HG02642 (cell line): ENCODE data around the gene TRIP13.

ENCODE experiments used
- ATAC-seq: cut with Tn5 transposase; IDR thresholded peaks from one replicate; pipeline ENCODE4 v1.9.1; 2021; ENCODE audit warnings: mild to moderate bottlenecking; ENCODE audit not compliant: unreplicated experiment, poor library complexity

Gene TRIP13

DNA sequence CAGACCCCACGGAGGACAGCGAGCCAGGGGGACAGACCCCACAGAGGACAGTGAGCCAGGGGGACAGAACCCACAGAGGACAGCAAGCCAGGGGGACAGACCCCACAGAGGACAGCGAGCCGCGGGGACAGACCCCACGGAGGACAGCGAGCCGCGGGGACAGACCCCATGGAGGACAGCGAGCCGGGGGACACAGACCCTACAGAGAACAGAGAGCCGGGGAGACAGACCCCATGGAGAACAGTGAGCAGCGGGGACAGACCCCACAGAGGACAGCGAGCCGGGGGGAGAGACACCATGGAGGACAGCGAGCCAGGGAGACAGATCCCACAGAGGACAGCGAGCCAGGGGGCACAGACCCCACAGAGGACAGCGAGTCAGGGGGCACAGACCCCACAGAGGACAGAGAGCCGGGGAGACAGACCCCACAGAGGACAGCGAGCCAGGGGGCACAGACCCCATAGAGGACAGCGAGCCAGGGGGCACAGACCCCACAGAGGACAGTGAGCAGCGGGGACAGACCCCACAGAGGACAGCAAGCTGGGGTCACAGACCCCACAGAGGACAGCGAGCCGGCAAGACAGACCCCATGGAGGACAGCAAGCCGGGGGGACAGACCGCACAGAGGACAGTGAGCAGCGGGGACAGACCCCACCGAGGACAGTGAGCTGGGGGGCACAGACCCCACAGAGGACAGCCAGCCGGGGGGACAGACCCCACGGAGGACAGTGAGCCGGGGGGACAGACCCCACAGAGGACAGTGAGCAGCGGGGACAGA is 37.5 kb upstream of the TRIP13 start:
- ATAC-seq, result no peak

DNA sequence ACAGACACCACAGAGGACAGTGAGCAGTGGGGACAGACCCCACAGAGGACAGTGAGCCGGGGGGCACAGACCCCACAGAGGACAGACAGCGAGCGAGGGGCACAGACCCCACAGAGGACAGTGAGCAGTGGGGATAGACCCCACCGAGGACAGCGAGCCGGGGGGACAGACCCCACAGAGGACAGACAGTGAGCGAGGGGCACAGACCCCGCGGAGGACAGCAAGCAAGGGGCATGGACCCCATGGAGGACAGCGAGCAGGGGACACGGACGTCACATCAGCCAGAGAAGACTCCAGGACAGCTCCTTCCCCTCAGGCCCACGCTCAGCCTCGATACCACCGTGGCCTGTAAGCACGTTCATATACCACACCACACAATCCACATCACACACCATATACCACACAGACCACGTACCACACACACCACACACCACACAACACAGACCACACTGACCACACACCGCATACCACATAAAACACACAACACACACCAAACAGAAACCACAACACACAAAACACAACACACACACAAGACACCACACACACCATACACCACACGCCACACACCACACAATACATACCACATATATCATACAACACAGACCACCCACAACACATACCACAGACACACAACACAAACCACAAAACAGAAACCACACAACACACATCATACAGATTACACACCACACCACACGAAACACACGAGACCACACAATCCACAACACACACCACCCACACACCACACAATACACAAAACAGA is 36.7 kb upstream of the TRIP13 start:
- no peak for ATAC-seq

DNA sequence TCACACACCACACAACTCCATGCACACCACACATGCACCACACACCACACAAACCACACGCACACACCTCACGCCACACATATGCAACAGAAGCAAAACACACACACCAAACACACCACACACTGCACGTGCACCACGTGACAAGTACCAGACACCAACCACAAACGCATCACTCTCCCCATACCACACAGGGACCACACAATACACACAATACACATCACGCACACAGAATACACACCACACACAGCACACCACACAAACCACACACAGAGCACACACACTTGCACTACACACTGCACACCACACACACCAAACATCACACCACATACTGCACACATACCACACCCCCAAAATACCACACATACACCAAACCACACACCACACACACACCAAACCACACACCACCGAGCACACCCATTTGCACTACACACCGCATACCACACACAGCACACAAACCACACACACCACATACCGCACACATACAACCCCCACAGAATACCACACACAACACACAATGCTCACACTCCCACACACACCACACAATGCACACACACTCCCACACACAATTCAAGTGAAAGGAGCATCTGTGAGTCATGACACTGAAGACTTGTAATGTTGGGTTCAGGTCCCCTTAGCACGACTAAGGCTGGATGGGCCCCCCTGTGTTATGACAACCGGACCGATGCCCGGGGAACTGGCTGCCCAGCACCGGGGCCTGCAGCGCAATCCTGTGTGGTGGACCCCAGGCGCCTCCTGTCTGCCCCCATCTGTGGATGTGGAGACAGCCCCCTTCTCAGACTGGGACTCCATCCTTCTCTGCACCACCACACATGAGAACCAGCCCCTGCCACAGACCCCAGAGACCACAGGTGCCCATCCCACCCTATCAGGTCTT is 35.9 kb upstream of the TRIP13 start:
- ATAC-seq, result no peak

DNA sequence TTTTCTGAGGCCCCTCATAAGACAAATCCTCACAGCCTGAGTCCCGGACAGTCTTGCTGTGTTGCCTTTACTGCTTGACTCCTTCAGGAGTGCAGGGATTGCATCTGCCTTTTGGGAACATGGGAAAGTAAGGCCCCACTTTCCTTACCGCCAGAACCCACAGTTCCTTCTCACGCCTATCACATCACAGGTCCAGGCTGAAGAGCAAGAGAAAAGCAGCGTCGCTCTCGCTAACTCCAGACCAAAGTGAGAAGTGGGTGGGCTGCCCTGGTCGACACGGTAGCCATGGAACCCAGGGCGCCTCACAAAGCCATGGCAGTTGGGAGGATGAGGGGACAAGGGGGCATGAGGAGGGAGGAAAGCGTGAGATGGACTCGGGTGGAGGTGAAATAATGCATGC is 34.0 kb upstream of the TRIP13 start:
- ATAC-seq, result no peak

DNA sequence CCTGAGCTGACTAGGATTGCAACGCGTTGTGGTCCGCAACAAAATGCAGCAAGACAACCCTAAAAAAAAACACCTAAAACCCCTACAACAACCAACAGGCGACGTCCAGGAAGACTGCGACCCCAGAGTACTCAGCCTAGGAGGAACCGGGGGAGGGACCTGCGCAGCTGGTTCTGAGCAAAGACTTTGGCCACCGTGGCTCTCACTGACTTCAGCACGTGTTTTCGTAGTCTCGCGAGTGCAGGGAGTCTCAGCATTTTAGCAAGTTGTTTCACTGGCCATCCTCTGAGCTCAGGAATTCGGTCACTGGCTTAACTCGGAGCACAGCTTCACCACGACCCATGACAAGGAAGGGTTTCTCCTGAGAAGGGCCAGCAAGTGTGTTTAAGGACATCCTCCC is 33.3 kb upstream of the TRIP13 start:
- no peak for ATAC-seq

DNA sequence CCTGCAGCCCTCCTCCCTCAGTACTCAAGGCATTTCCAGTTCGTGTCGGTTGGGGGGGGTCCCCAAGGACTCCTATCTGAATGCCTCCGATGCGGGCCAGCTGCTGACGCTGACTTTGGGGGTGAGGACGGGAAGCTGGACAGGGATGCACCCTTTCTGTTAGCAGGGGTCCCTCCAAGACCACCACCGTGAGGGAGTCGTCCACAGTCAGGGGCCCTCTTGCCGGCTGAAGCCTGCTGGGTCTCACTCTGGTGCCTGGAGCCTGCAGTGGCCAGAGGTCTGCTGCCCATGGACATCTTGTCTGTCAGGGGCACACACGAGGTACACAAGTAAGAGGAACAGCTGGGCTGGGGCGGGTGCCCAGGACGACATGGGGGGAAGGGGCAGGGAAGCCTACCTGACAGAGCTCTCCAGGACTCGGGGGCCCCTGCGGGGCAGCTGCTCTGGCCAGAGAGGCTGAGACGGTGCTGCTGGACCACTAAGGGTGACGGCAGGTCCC is 32.8 kb upstream of the TRIP13 start:
- no peak for ATAC-seq

DNA sequence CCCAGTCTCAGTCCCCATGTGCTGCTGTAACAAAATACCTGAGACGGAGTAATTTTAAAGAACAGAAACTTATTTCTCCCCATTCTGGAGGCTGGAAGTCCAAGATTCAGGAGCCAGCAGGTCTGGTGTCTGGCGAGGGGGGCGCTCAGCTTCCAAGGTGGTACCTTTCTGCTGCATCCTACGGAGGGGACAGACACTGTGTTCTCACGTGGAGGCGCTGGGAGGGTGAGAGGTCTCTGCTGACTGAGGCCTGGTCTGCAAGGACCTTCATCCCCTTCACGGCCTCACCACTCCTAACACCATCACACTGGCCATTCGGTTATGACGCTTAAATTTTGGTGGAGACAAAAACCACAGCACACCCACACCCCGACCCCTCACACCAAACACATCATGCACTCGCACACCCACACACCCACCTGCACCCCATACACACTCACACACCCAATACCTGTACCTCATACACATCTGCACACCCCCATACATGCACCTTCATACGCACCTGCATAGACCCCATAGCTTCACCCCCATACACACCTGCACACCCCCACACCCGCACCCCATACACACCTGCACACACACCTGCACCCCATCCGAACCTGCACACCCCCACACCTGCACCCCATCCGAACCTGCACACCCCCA is 32.1 kb upstream of the TRIP13 start:
- no peak for ATAC-seq

DNA sequence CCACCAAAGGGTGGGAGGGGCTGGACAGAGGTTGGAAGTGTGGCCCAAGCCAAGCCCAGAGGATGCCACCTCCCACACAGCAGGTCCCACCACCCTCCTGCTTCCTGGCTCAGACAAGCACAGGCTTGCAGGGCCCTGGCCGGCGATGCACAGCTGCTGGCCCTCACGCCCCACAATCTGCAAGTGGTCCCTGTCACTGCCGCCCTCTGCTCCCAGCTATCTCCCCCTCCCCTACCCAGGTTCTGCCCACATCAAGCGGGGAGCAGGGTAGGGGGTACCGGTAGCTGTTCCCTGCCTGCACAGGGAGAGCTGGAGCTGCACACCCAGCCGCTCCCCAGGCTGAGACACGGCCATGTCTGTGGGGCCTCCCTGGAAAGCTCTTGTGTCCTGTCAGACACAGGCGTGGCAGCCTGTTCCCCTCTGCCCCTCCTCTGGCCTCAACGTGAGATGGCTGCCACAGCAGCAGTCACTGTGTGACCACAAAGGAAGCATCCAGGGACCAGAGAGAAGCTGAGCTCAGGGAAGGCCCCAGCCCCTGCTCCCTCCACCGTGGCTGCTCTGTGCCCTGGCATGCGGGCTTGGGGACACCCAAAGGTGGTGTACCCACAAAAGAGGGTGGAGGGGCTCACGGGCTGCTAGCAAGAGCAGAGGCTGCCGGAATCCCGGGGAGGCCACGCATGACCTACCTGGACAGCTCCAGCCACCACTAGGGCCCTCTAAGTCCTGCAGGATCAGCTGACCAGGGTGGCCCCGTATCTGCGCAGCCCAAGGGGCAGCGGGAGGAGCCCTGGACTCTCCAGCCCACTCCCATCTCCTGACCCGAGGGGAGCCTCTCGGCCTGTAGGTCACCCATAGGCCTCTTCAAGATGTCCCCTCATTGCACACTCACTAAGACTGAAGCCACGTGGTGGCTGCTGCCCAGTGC is 31.0 kb upstream of the TRIP13 start:
- no peak for ATAC-seq

DNA sequence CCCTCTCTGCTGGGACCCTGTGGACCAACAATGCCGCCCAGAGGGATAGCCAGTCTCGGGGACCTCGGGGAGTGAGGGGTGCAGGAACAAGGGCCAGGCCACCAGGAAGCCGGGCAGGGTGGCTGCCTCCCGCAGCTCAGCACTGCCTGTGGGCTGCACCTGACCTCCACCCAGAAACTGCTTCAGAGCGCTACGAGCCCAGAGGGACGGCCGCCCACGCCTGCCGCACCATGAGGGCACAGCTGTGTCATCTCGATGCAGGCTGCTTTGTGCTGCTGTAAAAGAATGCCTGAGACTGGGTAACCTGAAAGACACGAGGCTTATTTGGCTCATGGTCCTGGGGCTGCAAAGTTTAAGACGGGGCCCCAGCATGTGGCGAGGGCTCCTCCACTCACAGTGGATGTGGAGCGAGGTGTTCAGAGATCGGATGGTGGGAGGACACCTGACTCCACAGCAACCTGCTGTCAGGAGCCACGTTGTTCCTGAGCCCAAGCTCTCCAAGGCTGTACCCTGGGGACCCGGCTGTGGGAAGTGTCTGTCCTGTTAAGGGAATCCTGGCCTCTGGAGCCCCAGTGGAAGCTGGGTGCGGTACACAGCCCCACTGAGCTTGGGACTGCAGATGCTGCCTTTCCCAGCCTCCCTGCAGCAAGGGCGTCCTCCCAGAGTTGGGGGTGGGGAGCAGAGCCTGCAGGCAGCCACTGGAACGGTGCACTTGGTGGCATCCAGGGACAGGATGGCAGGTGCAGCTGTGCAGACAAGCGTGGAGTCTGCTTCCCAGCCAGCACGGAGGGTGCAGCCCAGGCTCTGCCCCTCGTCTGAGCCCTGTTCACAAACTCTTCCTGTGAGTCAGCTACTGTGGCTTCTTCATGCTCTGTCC is 30.1 kb upstream of the TRIP13 start:
- no peak for ATAC-seq

DNA sequence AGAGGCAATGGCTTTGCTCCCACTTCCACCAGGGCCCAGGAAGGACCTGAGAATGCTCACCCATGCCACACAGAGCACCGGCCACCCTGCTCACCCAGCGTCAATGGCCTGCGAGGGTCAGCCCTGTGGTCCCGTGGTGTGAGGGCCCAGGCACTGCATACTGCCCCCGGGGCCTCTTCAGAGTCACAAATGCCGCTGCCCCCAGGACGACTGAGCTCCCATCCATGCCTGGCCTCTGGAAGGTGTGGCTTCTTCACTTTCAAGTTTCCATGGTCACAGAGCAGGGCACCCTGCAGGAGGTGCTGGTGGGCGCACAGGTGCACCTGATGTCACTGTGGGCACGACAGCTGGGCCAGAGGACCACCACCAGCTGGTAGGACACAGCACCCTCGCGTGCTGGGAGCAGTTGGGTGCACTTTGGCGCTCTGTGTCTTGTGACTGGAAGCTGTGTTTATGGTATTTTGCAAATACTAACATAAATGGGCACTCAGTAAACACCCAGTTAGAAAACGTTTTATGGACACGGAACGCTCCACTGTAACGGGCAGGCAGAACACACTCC is 29.4 kb upstream of the TRIP13 start:
- ATAC-seq, result no peak

DNA sequence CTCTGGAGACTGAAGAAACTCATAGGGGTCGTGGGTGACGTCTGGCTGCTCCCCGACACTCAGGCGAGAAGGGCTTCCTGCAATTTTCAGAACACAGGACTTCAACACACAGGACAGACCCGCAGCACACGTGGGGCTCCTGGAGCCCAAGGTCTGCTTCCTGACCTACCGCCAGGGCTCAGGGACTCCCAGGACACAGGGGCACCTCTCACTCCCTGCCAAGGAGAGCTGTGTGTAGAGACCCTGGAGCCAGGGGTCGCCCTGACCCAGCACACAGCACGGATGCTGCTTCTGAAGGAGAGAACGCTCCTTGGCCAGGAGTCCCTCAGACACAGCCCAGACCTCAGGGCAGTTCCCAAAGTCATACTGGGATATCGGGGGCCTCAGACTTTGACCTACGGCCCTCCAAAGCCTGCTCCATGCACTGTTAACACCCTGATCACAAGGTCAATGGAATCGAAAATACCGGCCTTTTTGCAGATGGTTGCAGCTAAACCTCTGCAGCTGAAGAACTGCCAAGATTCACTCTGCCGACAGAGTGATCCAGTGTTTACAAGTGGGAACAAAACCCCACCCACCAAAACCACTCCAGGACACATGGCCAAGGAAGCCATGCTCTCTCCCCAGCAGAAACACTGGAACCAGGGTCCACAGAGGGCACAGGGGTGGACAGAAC is 28.1 kb upstream of the TRIP13 start:
- ATAC-seq, result no peak

DNA sequence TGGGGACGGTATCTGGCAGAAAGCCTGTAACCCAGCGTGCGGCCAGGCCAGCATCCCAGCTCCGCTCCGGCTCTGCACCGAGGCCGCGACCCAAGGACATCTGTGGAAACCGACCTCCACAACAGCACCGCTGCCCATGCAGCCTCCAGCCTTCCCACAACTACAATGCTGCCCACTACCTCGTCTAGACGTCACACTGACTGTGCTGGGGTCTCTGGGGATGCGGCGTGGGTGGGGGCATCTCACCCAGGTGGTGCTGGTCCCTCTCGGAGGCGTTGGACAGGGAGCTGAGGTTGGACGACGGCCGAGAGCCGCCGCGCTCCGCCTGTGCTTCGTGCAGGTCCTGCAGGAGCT is 27.5 kb upstream of the TRIP13 start:
- ATAC-seq, result no peak

DNA sequence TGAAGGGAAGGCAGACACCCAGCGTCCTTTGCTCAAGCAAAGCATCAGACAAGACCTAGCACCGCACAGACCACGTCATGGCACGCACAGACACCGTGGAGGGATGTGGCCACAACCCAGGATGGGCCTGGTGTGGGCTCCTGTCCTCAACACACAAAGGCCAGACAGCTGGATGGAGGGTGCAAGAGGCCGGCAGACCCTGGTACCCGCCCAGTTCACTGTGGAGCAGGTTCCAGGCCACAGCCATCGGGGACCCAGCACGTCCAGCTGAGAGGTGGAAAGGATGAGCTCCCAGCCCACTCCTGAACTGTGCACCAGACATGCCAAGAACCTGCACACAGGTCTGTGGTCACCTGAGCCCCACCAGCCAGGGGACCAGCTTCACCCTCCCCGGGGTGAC is 26.9 kb upstream of the TRIP13 start:
- ATAC-seq, result no peak

DNA sequence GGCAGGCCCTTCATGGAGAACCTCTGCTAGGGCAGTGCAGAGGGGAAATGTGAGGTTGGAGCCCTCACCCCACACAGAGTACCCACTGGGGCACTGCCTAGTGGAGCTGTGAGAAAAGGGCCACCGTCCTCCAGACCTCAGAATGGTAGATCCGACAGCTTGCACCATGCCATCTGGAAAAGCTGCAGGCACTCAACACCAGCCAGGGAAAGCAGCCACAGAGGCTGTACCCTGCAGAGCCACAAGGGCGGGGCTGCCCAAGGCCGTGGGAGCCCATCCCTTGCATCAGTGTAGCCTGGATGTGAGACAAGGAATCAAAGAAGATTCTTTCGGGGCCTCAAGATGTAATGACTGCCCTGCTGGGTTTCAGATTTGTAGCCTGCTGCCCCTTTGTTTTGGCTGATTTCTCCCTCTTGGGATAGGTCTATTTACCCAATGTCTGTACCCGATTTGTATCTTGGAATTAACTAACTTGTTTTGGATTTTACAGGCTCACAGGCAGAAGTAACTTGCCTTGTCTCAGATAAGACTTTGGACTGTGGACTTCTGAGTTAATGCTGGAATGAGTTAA is 25.3 kb upstream of the TRIP13 start:
- no peak for ATAC-seq

DNA sequence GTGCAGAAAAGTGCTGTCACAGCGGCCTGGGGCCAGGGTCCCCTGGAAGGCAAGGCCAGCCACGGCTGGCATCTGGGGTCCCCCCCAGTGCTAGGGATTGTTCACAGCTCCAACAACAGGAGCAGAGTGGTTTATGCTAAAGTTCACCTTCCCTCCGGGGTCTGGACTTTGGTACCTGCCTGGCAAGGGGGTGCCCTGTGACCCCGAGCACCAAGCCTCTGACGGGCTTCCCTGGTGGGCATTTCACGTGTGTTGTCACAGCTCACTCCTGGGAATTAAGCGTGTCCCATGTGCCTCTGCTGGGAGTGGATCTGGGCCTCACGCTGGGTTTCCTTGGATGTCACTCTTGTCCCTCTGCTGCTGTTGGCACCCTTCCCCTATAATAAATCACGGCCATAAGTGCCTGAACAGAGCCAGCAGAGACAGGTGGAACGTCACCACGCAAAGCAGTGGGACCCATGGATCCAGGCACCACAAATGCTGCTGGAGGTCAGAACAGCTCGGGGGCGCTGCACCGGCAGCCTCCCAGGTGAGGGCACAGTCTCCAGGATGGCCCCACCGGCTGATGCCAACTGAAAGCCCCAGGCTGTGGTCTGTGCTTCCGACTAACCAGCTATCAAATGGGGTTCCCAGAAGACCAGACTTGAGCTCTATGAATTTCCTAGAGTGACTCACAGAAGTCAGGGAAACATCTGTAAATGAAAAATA is 24.1 kb upstream of the TRIP13 start:
- ATAC-seq, result no peak

DNA sequence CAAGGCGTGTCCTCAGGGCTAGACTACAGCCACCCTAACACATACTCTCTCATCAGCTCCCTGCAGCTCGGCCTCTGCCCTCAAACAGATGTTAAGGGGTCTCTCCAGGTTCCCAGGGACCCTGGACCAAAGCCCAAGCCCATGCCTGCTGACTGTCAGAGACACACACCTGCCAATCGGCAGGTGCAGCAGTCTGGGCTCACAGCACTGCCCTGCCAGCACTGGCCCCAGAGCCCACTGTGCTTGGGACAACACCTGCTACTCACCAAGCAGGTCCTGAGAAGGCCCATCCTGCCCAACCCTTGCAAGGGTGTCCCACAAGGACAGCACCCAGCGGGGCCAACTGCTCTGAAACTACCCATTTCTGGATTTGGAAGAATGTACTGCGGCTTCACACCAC is 21.7 kb upstream of the TRIP13 start:
- ATAC-seq, result no peak
